Stimulated activated CD8-positive, alpha-beta memory T cell treated with anti-CD3 and anti-CD28 coated beads, Interleukin-4, amount 100 ng/mL, for 24 hours (primary cell): Measurements from ENCODE around the gene TTBK1.
"Not testable (repeated sequence)": the region's sequence is repeated elsewhere in the genome, so short reads cannot be mapped to it uniquely, and the experiment has no call there.

ENCODE experiments used
- DNase-seq: peaks from one replicate; pipeline ENCODE4 v3.0.0-alpha.2; 2020; ENCODE audit warnings: low read depth

TTBK1 gene

GRCh38 chr6:43287717-43288679 is 44.7 kb downstream of the TTBK1 start:
- no peak for DNase-seq

- DNase-seq = no peak
Observed at GRCh38 chr6:43290339-43290904, 47.1 kb downstream of the TTBK1 start.

- no peak for DNase-seq
Observed at GRCh38 chr6:43290905-43291355, 47.6 kb downstream of the TTBK1 start.

DNA sequence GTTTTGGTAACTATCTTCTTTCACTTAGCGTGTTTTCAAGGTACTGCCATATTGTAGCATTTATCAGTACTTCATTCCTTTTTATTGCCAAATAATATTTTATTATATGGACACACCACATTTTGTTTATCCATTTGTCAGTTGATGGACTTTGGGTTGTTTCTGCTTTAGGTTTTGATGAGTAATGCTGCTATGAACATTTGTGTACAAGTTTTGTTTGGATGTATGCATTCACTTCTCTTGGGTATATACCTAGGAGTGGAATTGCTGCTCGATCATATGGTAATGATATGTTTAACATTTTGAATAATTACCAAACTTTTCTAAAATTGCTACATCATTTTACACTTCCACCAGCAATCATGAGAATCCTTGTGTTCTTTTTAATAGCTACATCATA is 48.4 kb downstream of the TTBK1 start:
- DNase-seq = no peak

- no peak for DNase-seq
Observed at GRCh38 chr6:43292341-43292740, 49.1 kb downstream of the TTBK1 start.

DNA sequence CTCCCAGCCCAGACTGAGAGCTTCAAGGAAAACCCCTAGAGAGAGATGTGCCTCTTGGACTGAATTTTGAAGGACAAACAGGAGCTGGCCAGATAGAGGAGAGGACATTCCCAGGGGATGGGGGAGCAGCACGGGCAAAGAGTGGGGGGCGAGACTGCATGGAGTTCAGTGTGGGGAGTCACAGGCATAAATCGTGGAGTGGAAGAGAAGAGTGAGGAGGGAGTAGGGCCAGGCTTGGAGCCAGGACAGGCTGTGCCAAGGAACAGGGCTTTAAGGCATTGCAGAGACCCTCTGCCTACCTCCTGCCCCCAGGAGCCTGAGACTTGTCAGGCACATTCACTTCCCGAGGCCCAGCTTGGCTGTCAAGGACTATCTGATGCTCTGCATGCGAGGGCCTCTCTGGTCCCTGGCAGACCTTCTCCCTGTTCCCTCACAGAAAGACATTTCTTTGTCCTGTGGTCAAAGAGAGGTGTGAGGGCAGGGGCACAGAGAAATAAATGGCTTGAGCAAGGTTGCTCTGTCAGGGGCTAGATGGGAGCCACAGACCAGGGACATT is 49.6 kb downstream of the TTBK1 start:
- DNase-seq = no peak

DNA sequence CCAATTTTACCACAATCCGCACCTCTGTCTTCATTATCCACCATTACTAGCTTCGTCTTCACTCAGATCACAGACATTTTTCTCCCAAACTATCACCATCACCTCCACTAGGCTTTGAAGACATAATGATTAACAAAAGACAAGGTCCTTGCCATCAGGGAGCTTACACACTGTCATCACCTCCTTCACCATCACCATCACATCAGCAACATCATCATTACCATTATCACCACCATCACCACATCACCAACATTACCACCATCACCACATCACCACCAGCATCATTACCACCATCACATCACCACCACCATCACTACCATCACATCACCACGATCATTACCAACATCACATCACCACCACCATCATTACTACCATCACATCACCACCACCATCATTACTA is 50.4 kb downstream of the TTBK1 start:
- DNase-seq = no peak

- DNase-seq = no peak
Observed at GRCh38 chr6:43294536-43294935, 51.3 kb downstream of the TTBK1 start.

GRCh38 chr6:43295456-43295855 is 52.2 kb downstream of the TTBK1 start:
- no peak for DNase-seq

DNA sequence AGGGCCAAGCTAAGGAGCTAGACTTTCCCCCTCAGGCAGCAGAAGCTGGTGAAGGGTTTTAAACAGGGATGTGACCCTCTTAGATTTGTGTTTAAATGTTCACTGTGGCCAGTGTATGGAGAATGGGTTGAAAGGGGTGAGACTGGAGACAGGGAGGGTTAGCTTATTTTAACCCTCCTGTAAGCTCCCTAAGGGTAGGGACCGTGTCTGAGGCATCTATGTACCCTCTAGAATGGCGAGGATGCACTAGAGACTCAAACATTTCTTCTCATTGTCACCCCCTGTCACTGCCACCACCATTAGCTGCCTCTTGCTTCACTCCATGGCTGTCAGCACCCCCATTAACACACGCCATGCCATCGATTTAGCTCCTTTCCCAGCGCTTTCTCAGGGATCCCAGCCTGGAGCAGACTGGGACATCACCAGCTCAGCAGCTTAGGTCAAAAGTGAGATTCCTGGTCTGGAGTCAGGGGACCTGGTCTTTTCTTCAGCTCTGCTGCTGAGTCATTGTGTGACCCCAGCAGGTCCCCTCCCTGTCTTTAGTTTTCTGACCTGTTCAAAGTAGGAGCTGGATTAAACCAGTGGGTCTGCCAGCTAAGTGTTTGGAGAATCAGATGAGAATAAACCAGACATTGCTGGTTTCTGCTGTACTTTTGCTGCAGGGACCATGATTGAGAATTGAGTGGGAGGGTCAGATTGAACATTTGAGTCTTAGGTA is 53.7 kb downstream of the TTBK1 start:
- no peak for DNase-seq

DNA sequence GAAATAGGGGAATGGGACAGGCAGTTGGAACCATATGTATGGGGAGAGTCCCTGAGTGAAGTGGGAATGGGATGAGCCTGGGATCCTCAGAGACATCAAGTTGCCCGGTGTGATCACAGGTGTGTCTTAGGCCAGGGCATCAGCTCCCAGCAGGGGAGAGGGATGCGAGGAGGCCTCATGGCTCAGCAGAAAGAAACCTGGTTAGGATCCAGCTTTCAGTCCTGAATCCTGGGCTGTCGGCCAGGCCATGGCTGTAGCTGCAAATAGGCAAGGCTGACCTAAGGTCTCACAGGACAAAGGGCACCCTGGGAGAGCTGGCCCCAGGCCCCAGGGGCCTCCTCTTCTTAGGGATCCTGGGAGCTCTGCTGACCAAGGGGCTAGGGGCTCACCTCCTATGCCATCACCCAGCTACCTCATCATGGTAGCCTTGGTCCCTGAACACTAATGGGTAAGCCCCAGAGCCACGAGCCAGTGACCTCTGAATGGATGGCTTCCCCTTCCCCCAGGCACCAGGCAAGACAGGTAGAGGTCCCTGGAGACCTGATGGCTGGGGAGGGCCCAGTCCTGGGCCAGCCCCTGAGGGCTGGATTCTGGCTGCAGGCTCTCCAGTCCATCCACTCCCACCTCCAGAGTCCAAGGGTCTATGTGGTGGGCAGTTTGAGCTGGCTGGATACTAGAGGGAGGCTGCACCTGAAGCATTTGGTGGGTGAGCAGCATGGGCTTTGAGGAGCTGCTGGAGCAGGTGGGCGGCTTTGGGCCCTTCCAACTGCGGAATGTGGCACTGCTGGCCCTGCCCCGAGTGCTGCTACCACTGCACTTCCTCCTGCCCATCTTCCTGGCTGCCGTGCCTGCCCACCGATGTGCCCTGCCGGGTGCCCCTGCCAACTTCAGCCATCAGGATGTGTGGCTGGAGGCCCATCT is 54.6 kb downstream of the TTBK1 start, which contains the start of gene SLC22A7:
SLC22A7 (plus strand) TSS at position 617 of the 921 bp plus-strand sequence; CDS start at position 716, 99 bp downstream.
- no peak for DNase-seq

GRCh38 chr6:43298565-43299337 is 55.5 kb downstream of the TTBK1 start:
- no peak for DNase-seq

DNA sequence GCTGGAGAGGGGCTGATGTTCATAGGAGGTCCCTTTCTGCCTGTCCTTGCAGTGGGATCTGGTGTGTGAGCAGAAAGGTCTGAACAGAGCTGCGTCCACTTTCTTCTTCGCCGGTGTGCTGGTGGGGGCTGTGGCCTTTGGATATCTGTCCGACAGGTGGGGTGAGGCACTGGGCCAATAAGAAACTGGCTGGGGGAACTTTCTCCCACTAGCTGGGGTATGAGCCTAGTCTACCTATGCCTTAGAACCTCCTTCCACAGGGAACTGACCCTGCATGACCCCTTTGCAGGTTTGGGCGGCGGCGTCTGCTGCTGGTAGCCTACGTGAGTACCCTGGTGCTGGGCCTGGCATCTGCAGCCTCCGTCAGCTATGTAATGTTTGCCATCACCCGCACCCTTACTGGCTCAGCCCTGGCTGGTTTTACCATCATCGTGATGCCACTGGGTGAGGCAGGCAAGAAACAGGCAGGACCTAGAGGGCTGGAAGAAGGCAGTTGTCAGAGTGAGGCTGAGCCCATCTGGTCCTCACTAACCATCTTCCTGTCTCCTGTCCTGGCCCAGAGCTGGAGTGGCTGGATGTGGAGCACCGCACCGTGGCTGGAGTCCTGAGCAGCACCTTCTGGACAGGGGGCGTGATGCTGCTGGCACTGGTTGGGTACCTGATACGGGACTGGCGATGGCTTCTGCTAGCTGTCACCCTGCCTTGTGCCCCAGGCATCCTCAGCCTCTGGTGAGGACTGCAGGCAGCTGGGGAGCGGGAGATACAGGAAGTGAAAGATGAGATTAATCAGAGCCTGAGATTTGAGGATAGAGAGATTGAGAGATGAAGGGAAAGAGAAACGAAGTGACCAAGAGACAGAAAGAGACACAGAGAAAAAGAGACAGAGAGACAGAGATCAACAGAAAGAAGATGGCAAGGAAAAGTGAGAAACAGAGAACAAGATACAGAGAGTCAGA is 56.3 kb downstream of the TTBK1 start:
- DNase-seq = no peak

DNA sequence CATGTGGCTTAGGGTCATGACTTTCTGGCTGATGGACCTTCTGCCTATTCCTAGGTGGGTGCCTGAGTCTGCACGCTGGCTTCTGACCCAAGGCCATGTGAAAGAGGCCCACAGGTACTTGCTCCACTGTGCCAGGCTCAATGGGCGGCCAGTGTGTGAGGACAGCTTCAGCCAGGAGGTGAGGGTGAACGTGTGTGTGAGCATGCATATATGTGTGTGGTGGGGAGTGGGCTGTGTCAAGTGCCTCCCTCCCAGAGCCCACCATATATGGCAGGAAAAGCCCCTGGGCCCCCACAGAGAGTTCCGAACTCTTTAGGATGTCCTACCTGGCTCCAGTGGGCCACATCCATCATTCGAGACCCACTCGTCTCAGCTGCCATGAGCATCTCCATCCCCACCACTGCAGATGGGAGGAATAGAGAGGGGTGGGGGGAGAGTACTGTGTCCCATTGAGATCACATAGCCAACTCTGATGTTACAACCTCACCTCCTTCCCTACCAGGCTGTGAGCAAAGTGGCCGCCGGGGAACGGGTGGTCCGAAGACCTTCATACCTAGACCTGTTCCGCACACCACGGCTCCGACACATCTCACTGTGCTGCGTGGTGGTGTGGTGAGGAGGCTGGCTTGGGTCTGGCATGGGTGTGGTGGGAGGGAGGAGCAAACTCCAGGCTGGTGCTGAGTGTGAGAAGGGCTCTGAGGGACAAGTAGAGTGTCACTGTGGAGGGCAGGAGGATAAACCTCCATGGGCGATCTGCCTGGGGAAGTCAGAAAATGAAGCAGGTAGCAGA is 58.0 kb downstream of the TTBK1 start:
- DNase-seq = no peak

GRCh38 chr6:43302126-43302525 is 58.8 kb downstream of the TTBK1 start:
- no peak for DNase-seq

DNA sequence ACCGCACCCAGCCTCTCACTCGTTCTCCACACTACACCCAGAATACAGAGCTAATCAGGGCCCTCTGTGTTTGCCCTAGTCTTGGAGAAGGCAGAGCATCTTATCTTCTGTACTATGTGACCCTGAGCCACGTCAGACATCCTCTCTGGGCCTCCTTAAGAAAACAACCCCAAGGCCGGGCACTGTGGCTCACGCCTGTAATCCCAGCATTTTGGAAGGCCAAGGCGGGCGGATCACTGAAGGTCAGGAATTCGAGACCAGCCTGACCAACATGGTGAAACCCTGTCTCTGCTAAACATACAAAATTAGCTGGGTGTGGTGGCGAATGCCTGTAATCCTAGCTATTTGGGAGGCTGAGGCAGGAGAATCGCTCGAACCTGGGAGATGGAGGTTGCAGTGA is 59.7 kb downstream of the TTBK1 start:
- DNase-seq = not testable (repeated sequence)

DNA sequence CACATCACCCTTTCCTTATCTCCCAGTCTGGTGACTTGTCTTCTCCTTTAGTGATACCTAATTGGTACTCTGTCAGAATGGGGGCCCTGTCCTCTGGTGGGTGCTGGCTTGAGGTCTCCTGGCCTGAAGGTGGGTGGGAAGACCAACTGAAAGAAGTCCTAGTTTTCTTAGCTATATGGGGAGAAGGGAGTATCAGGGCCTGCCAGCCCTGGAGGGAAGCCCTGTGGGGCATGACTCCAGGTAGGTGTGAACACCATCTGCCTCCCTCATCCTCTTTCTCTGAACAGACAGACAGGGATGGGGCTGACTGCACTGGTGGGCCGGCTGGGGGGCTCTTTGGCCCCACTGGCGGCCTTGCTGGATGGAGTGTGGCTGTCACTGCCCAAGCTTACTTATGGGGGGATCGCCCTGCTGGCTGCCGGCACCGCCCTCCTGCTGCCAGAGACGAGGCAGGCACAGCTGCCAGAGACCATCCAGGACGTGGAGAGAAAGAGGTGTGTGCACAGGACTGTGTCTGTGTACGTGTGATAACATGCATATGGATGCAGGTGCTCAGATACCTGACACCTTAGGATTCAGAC is 60.6 kb downstream of the TTBK1 start:
- no peak for DNase-seq

DNA sequence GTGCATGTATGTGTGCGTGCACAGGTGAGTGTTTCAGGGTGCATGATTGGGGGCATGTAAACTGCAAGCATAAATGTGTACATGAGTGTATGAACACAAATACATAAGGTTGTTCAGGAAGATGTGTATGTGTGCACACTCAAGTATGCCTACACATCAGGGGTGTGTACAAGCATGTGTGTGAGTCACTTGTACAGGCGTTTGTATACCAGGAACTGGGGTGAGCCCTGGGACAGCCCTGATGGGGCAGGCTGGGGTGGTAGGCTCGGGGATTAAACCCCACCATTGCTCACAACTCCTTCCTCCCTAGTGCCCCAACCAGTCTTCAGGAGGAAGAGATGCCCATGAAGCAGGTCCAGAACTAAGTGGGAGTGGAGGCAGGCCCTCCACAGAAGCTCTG is 61.1 kb downstream of the TTBK1 start:
- no peak for DNase-seq
